Fibroblast of the aortic adventitia (primary cell): Measurements from ENCODE around the gene SHH. TPM values are rescaled to one million over a fixed set of nuclear protein-coding genes. Genes with fewer than 3 reads are reported as not detected.

ENCODE experiments used
- DNase-seq: peaks from one replicate; pipeline ENCODE4 v3.0.0-alpha.2; 2010; ENCODE audit warnings: low read depth
- H3K4me3 ChIP-seq: 2 replicates; pipeline ENCODE4 v1.5.1; 2011; ENCODE audit warnings: low read depth, mild to moderate bottlenecking, control low read depth, low read length, moderate library complexity
- total RNA-seq: library from RNA; depleted of rRNA; stranded (reverse); fragments of >200 nt; gene quantifications from 2 replicates; pipeline ENCODE4 v1.2.3, GENCODE V29; 2012; ENCODE audit warnings: low replicate concordance
- TF ChIP-seq, protein P1 (sequence below): IDR thresholded peaks from 2 replicates; pipeline ENCODE4 v1.5.1; 2011; ENCODE audit warnings: mild to moderate bottlenecking, low read length, control low read depth, inconsistent platforms; ENCODE audit not compliant: insufficient read depth

The SHH gene
- 0.36 TPM in 1 of 2 replicates, not detected in the other for total RNA-seq

DNA sequence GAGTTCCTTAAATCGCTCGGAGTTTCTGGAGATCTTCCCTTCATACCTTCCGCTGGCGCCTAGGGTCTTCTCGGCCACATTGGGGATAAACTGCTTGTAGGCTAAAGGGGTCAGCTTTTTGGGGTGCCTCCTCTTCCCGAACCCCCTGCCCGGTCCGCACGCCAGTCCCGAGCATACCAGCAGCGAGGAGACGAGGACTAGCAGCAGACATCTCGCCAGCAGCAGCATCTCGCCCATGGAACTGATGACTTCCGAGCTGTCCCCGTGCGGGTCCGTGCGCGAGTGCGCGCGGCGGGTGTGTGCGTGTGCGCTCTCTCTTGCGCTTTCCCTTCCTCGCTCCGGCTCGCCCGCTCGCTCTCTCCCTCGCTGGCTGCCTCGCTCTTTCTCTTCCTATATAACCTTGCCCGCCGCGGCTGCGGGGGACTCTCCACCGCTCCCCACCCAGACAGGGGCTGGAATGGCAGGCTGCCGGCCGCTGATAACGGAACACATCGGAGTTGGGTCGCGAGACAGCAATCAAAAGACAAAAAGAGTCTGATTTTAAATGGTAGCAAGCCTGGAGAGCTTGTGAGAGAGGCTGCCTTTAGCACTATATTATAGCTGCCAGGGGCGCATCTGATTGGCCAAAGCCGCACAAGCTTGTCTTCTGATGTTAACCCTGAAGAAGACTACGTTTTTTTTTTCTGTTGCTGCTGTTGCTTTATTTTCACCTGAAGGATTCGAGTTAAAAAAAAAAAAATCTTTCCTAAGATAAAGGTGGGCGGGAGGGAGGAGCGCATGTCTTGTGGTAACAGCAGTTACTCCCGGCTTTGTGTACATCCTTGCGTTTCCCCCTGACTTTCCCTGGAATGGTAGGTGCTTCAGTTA is at the start of gene SHH:
TSS of gene SHH (minus strand) at position 569 of the 867 bp plus-strand sequence. CDS start at position 228, 341 bp downstream.
- peak; percentile 22 for DNase-seq
- TF ChIP-seq, protein P1, sequence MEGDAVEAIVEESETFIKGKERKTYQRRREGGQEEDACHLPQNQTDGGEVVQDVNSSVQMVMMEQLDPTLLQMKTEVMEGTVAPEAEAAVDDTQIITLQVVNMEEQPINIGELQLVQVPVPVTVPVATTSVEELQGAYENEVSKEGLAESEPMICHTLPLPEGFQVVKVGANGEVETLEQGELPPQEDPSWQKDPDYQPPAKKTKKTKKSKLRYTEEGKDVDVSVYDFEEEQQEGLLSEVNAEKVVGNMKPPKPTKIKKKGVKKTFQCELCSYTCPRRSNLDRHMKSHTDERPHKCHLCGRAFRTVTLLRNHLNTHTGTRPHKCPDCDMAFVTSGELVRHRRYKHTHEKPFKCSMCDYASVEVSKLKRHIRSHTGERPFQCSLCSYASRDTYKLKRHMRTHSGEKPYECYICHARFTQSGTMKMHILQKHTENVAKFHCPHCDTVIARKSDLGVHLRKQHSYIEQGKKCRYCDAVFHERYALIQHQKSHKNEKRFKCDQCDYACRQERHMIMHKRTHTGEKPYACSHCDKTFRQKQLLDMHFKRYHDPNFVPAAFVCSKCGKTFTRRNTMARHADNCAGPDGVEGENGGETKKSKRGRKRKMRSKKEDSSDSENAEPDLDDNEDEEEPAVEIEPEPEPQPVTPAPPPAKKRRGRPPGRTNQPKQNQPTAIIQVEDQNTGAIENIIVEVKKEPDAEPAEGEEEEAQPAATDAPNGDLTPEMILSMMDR, result no peak
- peak within 1 kb of the TSS; percentile 47 for H3K4me3 ChIP-seq

DNA sequence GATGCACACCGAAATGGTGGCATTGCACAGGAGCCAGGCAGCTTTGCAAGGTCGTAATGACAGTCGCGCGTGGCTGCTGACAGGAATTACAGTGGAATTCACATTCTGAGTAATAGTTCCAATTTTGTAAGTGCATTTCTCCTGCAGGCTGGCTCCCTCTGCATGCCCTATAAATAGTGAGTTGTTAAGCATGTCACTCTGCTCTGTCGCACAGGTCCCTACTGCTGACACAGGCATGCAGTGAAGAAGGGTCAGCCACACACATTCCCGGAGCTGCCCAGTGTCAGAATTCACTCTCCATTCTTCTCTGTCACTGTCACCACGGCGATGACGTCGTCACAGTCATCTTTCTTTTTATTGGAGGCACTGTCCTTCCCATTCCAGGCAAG is 49.2 kb upstream of the SHH start:
- no peak overlapping the region for H3K4me3 ChIP-seq
- TF ChIP-seq, protein P1, result no peak
- DNase-seq, result no peak

DNA sequence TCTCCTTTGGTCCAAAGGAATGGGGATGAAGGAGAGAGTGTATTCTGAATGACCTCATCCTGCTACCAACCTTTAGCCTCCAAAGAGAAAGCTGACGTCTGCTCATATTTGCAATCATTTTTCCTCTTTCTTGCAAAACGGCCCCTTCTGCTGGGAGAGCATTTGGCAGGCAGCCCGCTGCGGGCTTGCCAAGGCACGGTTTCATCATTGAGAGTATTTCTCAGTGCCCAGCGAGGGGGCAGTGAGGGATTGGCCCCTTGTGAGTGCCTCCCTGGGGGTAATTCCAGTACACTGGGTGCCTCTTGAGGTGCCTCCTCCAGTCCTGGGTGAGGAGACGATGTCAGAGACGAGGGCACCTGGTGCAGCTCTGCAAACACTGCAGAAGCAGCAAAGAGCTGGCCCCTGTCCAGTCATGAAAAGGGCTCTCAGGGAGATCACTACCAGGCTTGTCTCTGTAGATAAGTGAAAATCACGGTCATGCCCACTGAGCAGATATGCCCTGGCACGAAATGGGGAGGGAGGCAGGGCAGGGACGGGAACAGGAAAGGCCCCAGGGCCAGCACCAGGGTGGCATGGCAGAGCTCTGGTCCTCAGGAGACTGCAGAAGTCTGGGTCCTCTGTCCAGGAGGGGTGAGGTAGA is 48.7 kb upstream of the SHH start:
- no peak overlapping the region for H3K4me3 ChIP-seq
- peak; percentile 49 for DNase-seq
- TF ChIP-seq, protein P1, result no peak

DNA sequence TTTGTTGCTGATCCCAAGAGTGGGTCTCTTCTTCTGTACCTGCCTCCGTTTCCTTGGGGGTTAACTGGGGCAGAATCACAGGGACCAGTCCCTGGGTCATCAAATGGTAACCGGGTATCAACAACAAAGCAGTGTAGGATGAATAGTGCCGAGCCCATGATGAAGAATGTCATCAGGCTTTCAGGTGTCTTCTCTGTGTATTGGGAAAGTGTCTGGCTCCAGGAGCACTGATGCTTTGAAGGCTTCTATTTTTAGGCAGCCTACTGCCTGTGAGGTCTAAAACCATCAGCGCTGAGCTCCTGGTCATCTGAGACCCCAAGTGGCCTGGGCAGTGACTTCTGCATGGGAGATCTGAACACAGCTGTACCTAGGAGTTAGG is 48.2 kb upstream of the SHH start:
- no peak for DNase-seq
- H3K4me3 ChIP-seq, result no peak overlapping the region
- TF ChIP-seq, protein P1, result no peak

DNA sequence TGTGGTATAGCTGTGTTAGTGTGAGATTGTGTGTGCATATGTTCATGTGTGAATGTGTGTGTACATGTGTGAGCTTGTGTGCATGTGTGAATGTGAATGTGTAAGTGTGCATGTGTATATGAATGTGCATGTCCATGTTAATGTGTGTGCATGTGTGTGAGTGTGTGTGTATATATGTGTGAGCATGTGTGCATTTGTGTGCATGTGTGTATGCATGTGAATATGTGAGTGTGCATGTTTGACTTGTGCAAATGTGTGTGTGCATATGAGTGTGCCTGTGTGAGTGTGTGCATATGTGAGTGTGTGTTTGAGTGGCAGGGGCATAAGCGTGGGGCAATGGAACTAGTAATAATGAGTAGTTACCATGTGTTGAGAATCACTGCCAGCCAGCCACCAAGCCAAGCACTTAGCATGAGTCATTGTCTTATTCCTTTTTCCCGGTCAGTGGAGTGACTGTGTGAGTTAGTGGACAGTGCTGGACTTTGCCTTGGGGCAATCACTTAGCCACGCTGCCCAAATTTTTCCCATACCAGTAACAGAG is 46.3 kb upstream of the SHH start:
- DNase-seq, result peak; percentile 2
- no peak overlapping the region for H3K4me3 ChIP-seq
- TF ChIP-seq, protein P1, result no peak

DNA sequence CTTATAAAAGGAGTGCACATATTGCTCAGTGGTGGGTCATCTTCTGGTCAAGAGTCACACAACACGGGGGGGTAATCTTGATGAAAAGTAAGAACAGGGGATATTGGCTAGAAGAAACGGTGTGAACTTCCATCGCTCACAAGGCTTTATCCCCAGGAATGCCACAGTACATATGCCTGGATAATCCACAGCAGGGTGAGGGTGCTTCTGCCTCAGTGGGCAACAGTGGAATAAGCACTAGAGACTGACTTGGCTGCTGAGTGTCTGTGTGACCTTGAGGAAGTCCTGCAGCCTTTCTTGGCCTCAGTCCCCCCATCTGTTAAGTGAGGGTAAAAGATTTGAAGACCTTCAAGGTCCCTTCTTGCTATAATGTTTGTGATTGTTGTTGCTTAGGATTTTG is 44.9 kb upstream of the SHH start:
- H3K4me3 ChIP-seq, result no peak overlapping the region
- TF ChIP-seq, protein P1, result no peak
- no peak for DNase-seq
